K562 (cell line): ENCODE measurements around the gene PAF1. TPM values are rescaled to one million over a fixed set of nuclear protein-coding genes. Genes with fewer than 3 reads are reported as not detected.
A peak's percentile ranks its signal among the peaks of the same experiment; 100 is the strongest.

Experiments used
- ATF3 ChIP-seq, 2 experiments: fragments of 450-650 bp in 1 of 2; sonication (generic) in 1 of 2; formaldehyde crosslinking in 1 of 2; IDR thresholded peaks in 1 of 2; conservative IDR thresholded peaks in 1 of 2; 2 replicates each; pipeline versions ENCODE4 v1.6.1 to v1.8.1; 2016 to 2023; ENCODE audit warnings: mild to moderate bottlenecking in 2 of 2, moderate library complexity in 2 of 2, inconsistent platforms in 1 of 2, missing genetic modification reagents in 1 of 2
- BCLAF1 ChIP-seq, 2 experiments: fragments of 450-650 bp in 1 of 2; IDR thresholded peaks; 2 replicates each; pipeline ENCODE4 v1.6.1; 2011 to 2017; ENCODE audit warnings: low read depth in 2 of 2, antibody characterized with exemption in 1 of 2, borderline replicate concordance in 1 of 2, low read length in 1 of 2, mild to moderate bottlenecking in 1 of 2, mixed read lengths in 1 of 2; ENCODE audit not compliant: control insufficient read depth in 1 of 2
- BCOR ChIP-seq: fragments of 450-650 bp; IDR thresholded peaks from 2 replicates; pipeline ENCODE4 v1.6.1; 2016
- CUX1 ChIP-seq: fragments of 200-800 bp; sonication (Bioruptor generic); IDR thresholded peaks from 2 replicates; pipeline ENCODE4 v1.6.1; 2016; ENCODE audit warnings: missing genetic modification characterization, missing compliant biosample characterization
- ELF1 ChIP-seq: fragments of 200-800 bp; sonication (Bioruptor generic); IDR thresholded peaks from 2 replicates; pipeline ENCODE4 v1.6.1; 2016; ENCODE audit warnings: missing genetic modification characterization, missing compliant biosample characterization
- GTF2F1 ChIP-seq: IDR thresholded peaks from 2 replicates; pipeline ENCODE4 v1.6.1; 2011; ENCODE audit warnings: low read depth, low read length, improper control_type of control experiment
- NR2C2 ChIP-seq, 2 experiments: fragments of 200-800 bp in 1 of 2; sonication (Bioruptor generic) in 1 of 2; sonication (generic) in 1 of 2; formaldehyde crosslinking in 1 of 2; IDR thresholded peaks; 2 replicates each; pipeline versions ENCODE4 v1.6.1 to v1.8.0; 2016 to 2022; ENCODE audit warnings: mild to moderate bottlenecking in 1 of 2, missing compliant biosample characterization in 1 of 2, missing genetic modification characterization in 1 of 2, missing genetic modification reagents in 1 of 2
- SAFB2 ChIP-seq: fragments of 200-400 bp; formaldehyde crosslinking; IDR thresholded peaks from 2 replicates; pipeline ENCODE4 v1.6.1; 2018; ENCODE audit warnings: borderline replicate concordance, low read length, low read depth, moderate library complexity; ENCODE audit not compliant: severe bottlenecking
- TCFL5 ChIP-seq: fragments of 250-450 bp; sonication (Bioruptor Pico); conservative IDR thresholded peaks from 2 replicates; pipeline ENCODE4 v1.6.1; 2021; ENCODE audit warnings: mild to moderate bottlenecking, moderate library complexity, matching md5 sums
- ZNF263 ChIP-seq: sonication (generic); formaldehyde crosslinking; IDR thresholded peaks from 2 replicates; pipeline ENCODE4 v1.8.0; 2022; ENCODE audit warnings: mild to moderate bottlenecking, missing genetic modification reagents, borderline replicate concordance
- ZNF324 ChIP-seq: fragments of 250-450 bp; sonication (Bioruptor Pico); IDR thresholded peaks from 2 replicates; pipeline ENCODE4 v1.4.0; 2020; ENCODE audit warnings: mild to moderate bottlenecking
- ZNF408 ChIP-seq: fragments of 250-450 bp; sonication (Bioruptor Pico); IDR thresholded peaks from 2 replicates; pipeline ENCODE4 v1.4.0; 2020; ENCODE audit warnings: low read depth, mild to moderate bottlenecking, moderate library complexity
- ZNF561 ChIP-seq: fragments of 450-650 bp; formaldehyde crosslinking; conservative IDR thresholded peaks from 2 replicates; pipeline ENCODE4 v1.4.0; 2020; ENCODE audit warnings: mild to moderate bottlenecking, moderate library complexity
- ZNF655 ChIP-seq: fragments of 250-450 bp; sonication (Bioruptor Pico); IDR thresholded peaks from 2 replicates; pipeline ENCODE4 v1.5.0; 2021
- polyA plus RNA-seq, 8 experiments: library from polyadenylated mRNA; depleted of rRNA in 4 of 8; stranded (reverse) in 5 of 8; unstranded in 3 of 8; fragments of >200 nt; fragmentation: Nextera tagmentation in 2 of 8; fragmentation: Illumina TruSeq in 1 of 8; extraction: Ambion mirVana in 2 of 8; extraction: Trizol in 1 of 8; gene quantifications; 2 replicates each; pipeline versions ENCODE4 v1.2.1 to v1.2.3, GENCODE V29; 2011 to 2014; ENCODE audit warnings: inconsistent platforms in 1 of 8, missing spikeins in 1 of 8
- total RNA-seq, 7 experiments: library from RNA; depleted of rRNA in 6 of 7; stranded (reverse); fragments of >200 nt in 6 of 7; fragmentation: Illumina TruSeq in 2 of 7; extraction: Trizol in 2 of 7; gene quantifications; 2 replicates each; pipeline versions ENCODE4 v1.2.1 to v1.2.3, GENCODE V29; 2011 to 2021; ENCODE audit warnings: low replicate concordance in 1 of 7

The PAF1 gene
- total and polyA plus RNA-seq, 9 of the 15 experiments (the other 6 are each of a cell fraction or from before 2014, with no cell fraction given): 1.5 to 45.0 (median 33.8) TPM

GRCh38 chr19:39403331-39404312, 12.7 kb upstream of the PAF1 start (continued):
- no peak for TF ChIP-seq CUX1 (CRISPR knock-in tag)
- peak; percentile 70 for TF ChIP-seq BCOR
- TF ChIP-seq ZNF561 (CRISPR knock-in tag): no peak
- peak; percentile 56; the same call in 1 of the 2 replicates for TF ChIP-seq ELF1 (tag)
- TF ChIP-seq TCFL5 (CRISPR knock-in tag): no peak
- TF ChIP-seq SAFB2: no peak
- TF ChIP-seq GTF2F1: no peak
- no peak for TF ChIP-seq ZNF408 (CRISPR knock-in tag)
- TF ChIP-seq ATF3 (IDR thresholded peaks at IDR 0.05): peak; percentile 91
- peak; percentile 94 for TF ChIP-seq ATF3 (CRISPR knock-in tag; conservative IDR thresholded peaks at IDR 0.05)
- no peak for TF ChIP-seq ZNF655 (CRISPR knock-in tag)
- no peak for TF ChIP-seq NR2C2 (CRISPR knock-in tag; IDR thresholded peaks at IDR 0.05)
- TF ChIP-seq NR2C2 (tag; IDR thresholded peaks at IDR 0.05): no peak
- peak; percentile 76; the same call in 1 of the 2 replicates for TF ChIP-seq ZNF263 (CRISPR knock-in tag)
- no peak for TF ChIP-seq ZNF324
- no peak for TF ChIP-seq BCLAF1 (IDR thresholded peaks at IDR 0.05; ENCODE audit: borderline replicate concordance in 1 of 2, control insufficient read depth in 1 of 2, low read depth in 2 of 2, low read length in 1 of 2)
